Peyer's patch (tissue), 4 donors: ENCODE measurements around the gene DKK3.

ENCODE experiments used
- CTCF ChIP-seq, 6 experiments: fragments of 450-650 bp in 4 of 6; fragments of 200-600 bp in 2 of 6; sonication (generic) in 1 of 6; IDR thresholded peaks; one replicate each; pipeline ENCODE4 v1.5.1; 2017 to 2019; ENCODE audit warnings: antibody characterized with exemption in 6 of 6, mild to moderate bottlenecking in 3 of 6, moderate library complexity in 1 of 6
- POLR2A ChIP-seq, 2 donors: fragments of 450-650 bp; IDR thresholded peaks; one replicate each; pipeline ENCODE4 v1.5.1; 2017; ENCODE audit warnings: antibody characterized with exemption in 2 of 2, mild to moderate bottlenecking in 2 of 2, moderate library complexity in 2 of 2

GRCh38 chr11:12003815-12004214 lies 4.6 kb downstream of the DKK3 start:
- TF ChIP-seq POLR2A (IDR thresholded peaks at IDR 0.05) (no peak), CTCF (IDR thresholded peaks at IDR 0.05) (no peak)
